Parathyroid adenoma (tissue), 2 donors: ENCODE results near the gene ARHGAP1.

ENCODE experiments used
- H2AFZ ChIP-seq: fragments of 300-600 bp; sonication (generic); one replicate; pipeline ENCODE4 v1.7.0; 2017; ENCODE audit warnings: antibody characterized with exemption, mild to moderate bottlenecking
- H3K27ac ChIP-seq: fragments of 300-600 bp; sonication (generic); one replicate; pipeline ENCODE4 v1.7.0; 2017
- H3K27me3 ChIP-seq: fragments of 300-600 bp; sonication (generic); one replicate; pipeline ENCODE4 v1.7.0; 2017; ENCODE audit warnings: low read length; ENCODE audit not compliant: control insufficient read depth, insufficient read depth
- H3K36me3 ChIP-seq: fragments of 300-600 bp; sonication (generic); one replicate; pipeline ENCODE4 v1.7.0; 2017; ENCODE audit warnings: low read length; ENCODE audit not compliant: control insufficient read depth, insufficient read depth
- H3K4me1 ChIP-seq: fragments of 300-600 bp; sonication (generic); one replicate; pipeline ENCODE4 v1.7.0; 2017; ENCODE audit warnings: control low read depth
- H3K4me2 ChIP-seq: fragments of 300-600 bp; sonication (generic); one replicate; pipeline ENCODE4 v1.7.0; 2017; ENCODE audit warnings: low read length
- H3K4me3 ChIP-seq: fragments of 300-600 bp; sonication (generic); one replicate; pipeline ENCODE4 v1.7.0; 2017; ENCODE audit warnings: low read depth, low read length
- H3K79me2 ChIP-seq: fragments of 300-600 bp; sonication (generic); one replicate; pipeline ENCODE4 v1.7.0; 2017; ENCODE audit warnings: control low read depth
- H3K9ac ChIP-seq: fragments of 300-600 bp; sonication (generic); one replicate; pipeline ENCODE4 v1.7.0; 2017; ENCODE audit warnings: mild to moderate bottlenecking
- H3K9me3 ChIP-seq: fragments of 300-600 bp; sonication (generic); one replicate; pipeline ENCODE4 v1.7.0; 2017; ENCODE audit warnings: low read length; ENCODE audit not compliant: control insufficient read depth
- CTCF ChIP-seq: fragments of 300-600 bp; sonication (generic); IDR thresholded peaks from one replicate; pipeline ENCODE4 v1.7.0; 2017; ENCODE audit warnings: antibody characterized with exemption, mild to moderate bottlenecking
- donor health status: primary hyperparathyroidism.

ARHGAP1 gene

GRCh38 chr11:46643531-46643930 is 56.9 kb downstream of the ARHGAP1 start:
- Histone ChIP-seq H2AFZ (no peak overlapping the region), H3K36me3 (no peaks in the 10 kb centered on the region), H3K9ac (no peak overlapping the region), H3K79me2 (peaks cover 1% of the 10 kb centered on the region), H3K4me3 (no peak overlapping the region), H3K9me3 (no peaks in the 10 kb centered on the region), H3K4me1 (no peaks in the 10 kb centered on the region), H3K27me3 (no peaks in the 10 kb centered on the region), H3K4me2 (no peak overlapping the region), H3K27ac (no peak overlapping the region)
- no peak for TF ChIP-seq CTCF

- Histone ChIP-seq H3K9ac (no peak overlapping the region), H3K4me1 (no peaks in the 10 kb centered on the region), H3K9me3 (no peaks in the 10 kb centered on the region), H3K27me3 (no peaks in the 10 kb centered on the region), H2AFZ (no peak overlapping the region), H3K36me3 (no peaks in the 10 kb centered on the region), H3K79me2 (peaks cover 4% of the 10 kb centered on the region), H3K4me3 (no peak overlapping the region), H3K4me2 (no peak overlapping the region), H3K27ac (no peak overlapping the region)
- no peak for TF ChIP-seq CTCF
These were observed 57.6 kb downstream of the ARHGAP1 start for GRCh38 chr11:46642627-46643335.

- Histone ChIP-seq H3K27ac (no peak overlapping the region), H3K4me1 (no peaks in the 10 kb centered on the region), H3K36me3 (no peaks in the 10 kb centered on the region), H3K4me3 (no peak overlapping the region), H2AFZ (no peak overlapping the region), H3K9me3 (no peaks in the 10 kb centered on the region), H3K4me2 (no peak overlapping the region), H3K9ac (no peak overlapping the region), H3K79me2 (peaks cover 6% of the 10 kb centered on the region), H3K27me3 (no peaks in the 10 kb centered on the region)
- no peak for TF ChIP-seq CTCF
These were observed 58.8 kb downstream of the ARHGAP1 start for GRCh38 chr11:46641639-46642038.

GRCh38 chr11:46640036-46640788 is 60.2 kb downstream of the ARHGAP1 start:
- H3K9me3 ChIP-seq = no peaks in the 10 kb centered on the region
- no peak overlapping the region for H2AFZ ChIP-seq
- H3K4me2 ChIP-seq = no peak overlapping the region
- no peak overlapping the region for H3K4me3 ChIP-seq
- no peak for TF ChIP-seq CTCF
- H3K27ac ChIP-seq = no peak overlapping the region
- no peaks in the 10 kb centered on the region for H3K36me3 ChIP-seq
- H3K27me3 ChIP-seq = no peaks in the 10 kb centered on the region
- no peaks in the 10 kb centered on the region for H3K4me1 ChIP-seq
- no peak overlapping the region for H3K9ac ChIP-seq
- peaks cover 8% of the 10 kb centered on the region for H3K79me2 ChIP-seq
